ENCODE results near the gene CCDC110. TPM values are rescaled to one million over a fixed set of nuclear protein-coding genes. Genes with fewer than 3 reads are reported as not detected.

Gene CCDC110
- polyA plus RNA-seq, 1 of the 3 experiments (the other 2 are of a cell fraction) = 0.05 TPM

DNA sequence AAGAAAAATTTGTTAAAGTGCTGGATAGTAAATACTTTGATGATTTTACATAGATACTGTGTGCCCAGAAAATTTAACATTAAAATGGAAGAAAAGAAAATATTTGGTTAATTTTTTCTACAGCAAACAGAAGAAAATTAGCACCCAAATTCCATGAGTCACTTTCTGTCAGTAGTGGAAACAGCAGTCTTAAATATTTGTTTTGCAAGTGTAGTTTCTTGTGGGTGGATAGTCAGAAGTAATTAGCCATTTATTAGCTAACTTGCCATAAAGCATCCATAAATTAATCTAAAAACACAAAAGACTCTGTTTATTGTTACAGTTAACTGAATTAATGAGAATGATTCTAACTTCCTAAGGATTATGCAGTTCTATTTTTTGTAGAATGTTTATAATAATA lies 36.1 kb downstream of the CCDC110 start:
- no peak overlapping the region for H3K4me2 ChIP-seq
- no peaks in the 10 kb centered on the region for H3K27me3 ChIP-seq (ENCODE audit: insufficient read depth)
- H2AFZ ChIP-seq (ENCODE audit: low read depth) = no peak overlapping the region
- no peak overlapping the region for H3K27ac ChIP-seq (ENCODE audit: low read depth in 2 of 2, low read length in 1 of 2)
- TF ChIP-seq GATA2 (CRISPR knock-in tag; IDR thresholded peaks at IDR 0.05) = no peak
- TF ChIP-seq SMC3 (IDR thresholded peaks at IDR 0.05; ENCODE audit: low read depth, low read length) = no peak
- TF ChIP-seq, protein P1, sequence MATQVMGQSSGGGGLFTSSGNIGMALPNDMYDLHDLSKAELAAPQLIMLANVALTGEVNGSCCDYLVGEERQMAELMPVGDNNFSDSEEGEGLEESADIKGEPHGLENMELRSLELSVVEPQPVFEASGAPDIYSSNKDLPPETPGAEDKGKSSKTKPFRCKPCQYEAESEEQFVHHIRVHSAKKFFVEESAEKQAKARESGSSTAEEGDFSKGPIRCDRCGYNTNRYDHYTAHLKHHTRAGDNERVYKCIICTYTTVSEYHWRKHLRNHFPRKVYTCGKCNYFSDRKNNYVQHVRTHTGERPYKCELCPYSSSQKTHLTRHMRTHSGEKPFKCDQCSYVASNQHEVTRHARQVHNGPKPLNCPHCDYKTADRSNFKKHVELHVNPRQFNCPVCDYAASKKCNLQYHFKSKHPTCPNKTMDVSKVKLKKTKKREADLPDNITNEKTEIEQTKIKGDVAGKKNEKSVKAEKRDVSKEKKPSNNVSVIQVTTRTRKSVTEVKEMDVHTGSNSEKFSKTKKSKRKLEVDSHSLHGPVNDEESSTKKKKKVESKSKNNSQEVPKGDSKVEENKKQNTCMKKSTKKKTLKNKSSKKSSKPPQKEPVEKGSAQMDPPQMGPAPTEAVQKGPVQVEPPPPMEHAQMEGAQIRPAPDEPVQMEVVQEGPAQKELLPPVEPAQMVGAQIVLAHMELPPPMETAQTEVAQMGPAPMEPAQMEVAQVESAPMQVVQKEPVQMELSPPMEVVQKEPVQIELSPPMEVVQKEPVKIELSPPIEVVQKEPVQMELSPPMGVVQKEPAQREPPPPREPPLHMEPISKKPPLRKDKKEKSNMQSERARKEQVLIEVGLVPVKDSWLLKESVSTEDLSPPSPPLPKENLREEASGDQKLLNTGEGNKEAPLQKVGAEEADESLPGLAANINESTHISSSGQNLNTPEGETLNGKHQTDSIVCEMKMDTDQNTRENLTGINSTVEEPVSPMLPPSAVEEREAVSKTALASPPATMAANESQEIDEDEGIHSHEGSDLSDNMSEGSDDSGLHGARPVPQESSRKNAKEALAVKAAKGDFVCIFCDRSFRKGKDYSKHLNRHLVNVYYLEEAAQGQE (IDR thresholded peaks at IDR 0.05; ENCODE audit: low read depth, low read length) = no peak
- no peak for TF ChIP-seq MEF2A (IDR thresholded peaks at IDR 0.05; ENCODE audit: borderline replicate concordance, low read depth)
- TF ChIP-seq, protein P2, sequence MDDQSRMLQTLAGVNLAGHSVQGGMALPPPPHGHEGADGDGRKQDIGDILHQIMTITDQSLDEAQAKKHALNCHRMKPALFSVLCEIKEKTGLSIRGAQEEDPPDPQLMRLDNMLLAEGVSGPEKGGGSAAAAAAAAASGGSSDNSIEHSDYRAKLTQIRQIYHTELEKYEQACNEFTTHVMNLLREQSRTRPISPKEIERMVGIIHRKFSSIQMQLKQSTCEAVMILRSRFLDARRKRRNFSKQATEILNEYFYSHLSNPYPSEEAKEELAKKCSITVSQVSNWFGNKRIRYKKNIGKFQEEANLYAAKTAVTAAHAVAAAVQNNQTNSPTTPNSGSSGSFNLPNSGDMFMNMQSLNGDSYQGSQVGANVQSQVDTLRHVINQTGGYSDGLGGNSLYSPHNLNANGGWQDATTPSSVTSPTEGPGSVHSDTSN (IDR thresholded peaks at IDR 0.05) = no peak
- no peak for TF ChIP-seq POLR2AphosphoS5 (IDR thresholded peaks at IDR 0.05; ENCODE audit: low read depth, low read length)
- TF ChIP-seq FOXM1 (IDR thresholded peaks at IDR 0.05; ENCODE audit: low read depth) = no peak
- TF ChIP-seq TAF1 (IDR thresholded peaks at IDR 0.05; ENCODE audit: borderline replicate concordance, low read depth, low read length) = no peak
- H3K4me1 ChIP-seq (ENCODE audit: control insufficient read depth in 1 of 2, insufficient read depth in 2 of 2, low read depth in 1 of 2, low read length in 1 of 2) = no peaks in the 10 kb centered on the region; a peak in 1 of 4 replicates
- H3K4me3 ChIP-seq (ENCODE audit: low read depth in 2 of 2, low read length in 1 of 2) = no peak overlapping the region
- ChIA-PET POLR2A (no interaction called here), CTCF (no interaction called here)
- H3K9me3 ChIP-seq = no peaks in the 10 kb centered on the region
- DNase-seq = no peak
- H3K36me3 ChIP-seq (replicated peaks in 1 of 2; ENCODE audit: control insufficient read depth in 1 of 2, insufficient read depth in 2 of 2, low read length in 1 of 2) = no peaks in the 10 kb centered on the region
- no peak overlapping the region for H3K9ac ChIP-seq
- H4K20me1 ChIP-seq (ENCODE audit: insufficient read depth) = no peaks in the 10 kb centered on the region
- H3F3A ChIP-seq (replicated peaks; ENCODE audit: insufficient read depth) = no peaks in the 10 kb centered on the region
- no peaks in the 10 kb centered on the region for H3K9me2 ChIP-seq
- no peaks in the 10 kb centered on the region for H3K79me2 ChIP-seq (ENCODE audit: insufficient read depth)

DNA sequence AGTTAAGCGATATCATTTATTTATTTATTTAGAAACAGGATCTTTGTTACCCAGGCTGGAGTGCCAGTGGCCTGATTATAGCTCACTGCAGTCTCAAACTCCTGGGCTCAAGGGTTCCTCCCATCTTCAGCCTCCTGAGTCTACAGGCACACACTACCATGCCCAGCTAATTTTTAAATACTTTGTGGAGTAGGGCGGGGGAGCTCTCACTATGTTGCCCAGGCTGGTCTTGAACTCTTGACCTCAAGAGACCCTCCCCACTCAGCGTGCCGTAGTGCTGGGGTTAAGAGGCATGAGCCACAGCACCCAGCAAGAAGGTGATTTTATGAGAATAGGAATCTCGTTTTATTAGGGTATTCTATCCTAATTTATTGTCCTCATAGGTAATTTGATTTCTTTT lies 41.9 kb downstream of the CCDC110 start:
- Histone ChIP-seq H3K4me1 (ENCODE audit: control insufficient read depth in 1 of 2, insufficient read depth in 2 of 2, low read depth in 1 of 2, low read length in 1 of 2) (peaks cover 0 to 7% of the 10 kb centered on the region in 2 experiments; a peak in 2 of 4 replicates), H3K4me3 (ENCODE audit: low read depth in 2 of 2, low read length in 1 of 2) (no peak overlapping the region), H3K9ac (no peak overlapping the region), H4K20me1 (ENCODE audit: insufficient read depth) (no peaks in the 10 kb centered on the region), H3K4me2 (no peak overlapping the region), H3K9me2 (no peaks in the 10 kb centered on the region), H3K9me3 (no peaks in the 10 kb centered on the region), H3K27ac (ENCODE audit: low read depth in 2 of 2, low read length in 1 of 2) (no peak overlapping the region), H3K27me3 (ENCODE audit: insufficient read depth) (no peaks in the 10 kb centered on the region), H3K36me3 (replicated peaks in 1 of 2; ENCODE audit: control insufficient read depth in 1 of 2, insufficient read depth in 2 of 2, low read length in 1 of 2) (no peaks in the 10 kb centered on the region), H3F3A (replicated peaks; ENCODE audit: insufficient read depth) (no peaks in the 10 kb centered on the region), H3K79me2 (ENCODE audit: insufficient read depth) (peaks cover 6% of the 10 kb centered on the region), H2AFZ (ENCODE audit: low read depth) (no peak overlapping the region)
- no peak for DNase-seq
- TF ChIP-seq TAF1 (IDR thresholded peaks at IDR 0.05; ENCODE audit: borderline replicate concordance, low read depth, low read length) = no peak
- no peak for TF ChIP-seq NRF1 (IDR thresholded peaks at IDR 0.05; ENCODE audit: low read depth, low read length)
- no peak for TF ChIP-seq TCF12 (IDR thresholded peaks at IDR 0.05)
- no peak for TF ChIP-seq FOSL2 (IDR thresholded peaks at IDR 0.05; ENCODE audit: borderline replicate concordance, low read depth)
- ChIA-PET CTCF (no interaction called here), POLR2A (no interaction called here)
- WGBS (ENCODE audit: low lambda C conversion rate) = 71% methylated on average over 4 of the region's 5 CpGs
